H1 (cell line): ENCODE measurements around the gene LHFPL3. TPM values are rescaled to one million over a fixed set of nuclear protein-coding genes. Genes with fewer than 3 reads are reported as not detected.

Experiments
- CTCF ChIA-PET: fragments of 300-600 bp; sonication (Branson Sonifier 250); formaldehyde crosslinking; loops from one replicate; lab custom pipeline; 2021; ENCODE audit not compliant: partially characterized antibody; lab: Charles Lee
- POLR2A ChIA-PET: fragments of 300-600 bp; sonication (Branson Sonifier 250); formaldehyde crosslinking; loops from one replicate; lab custom pipeline; 2021; ENCODE audit warnings: inconsistent platforms; ENCODE audit not compliant: partially characterized antibody; lab: Charles Lee
- DNase-seq, 2 experiments: peaks; one replicate each; pipeline versions ENCODE4 v3.0.0 to v3.0.0-alpha.2; 2010 to 2022; ENCODE audit warnings: low spot score in 2 of 2, low read depth in 1 of 2, mixed read lengths in 1 of 2
- FAIRE-seq: peaks from 2 replicates; lab custom pipeline; 2011; peaks lifted over from hg19 to GRCh38; lab: Jason Lieb, UNC
- H2AFZ ChIP-seq: 2 replicates; pipeline ENCODE4 v1.8.1; 2012; ENCODE audit warnings: low read length, inconsistent platforms
- H2AK5ac ChIP-seq: 2 replicates; pipeline ENCODE4 v1.6.1; 2013; ENCODE audit warnings: low read depth, low read length
- H2BK120ac ChIP-seq: replicated peaks from 2 replicates; pipeline ENCODE3; 2013; ENCODE audit warnings: low read depth, low read length, inconsistent platforms
- H2BK12ac ChIP-seq: 2 replicates; pipeline ENCODE4 v1.6.1; 2013; ENCODE audit warnings: low read depth, low read length
- H2BK15ac ChIP-seq: 2 replicates; pipeline ENCODE4 v1.6.1; 2013; ENCODE audit warnings: low read length
- H2BK20ac ChIP-seq: 2 replicates; pipeline ENCODE4 v1.6.1; 2013; ENCODE audit warnings: low read length
- H2BK5ac ChIP-seq: 2 replicates; pipeline ENCODE4 v1.6.1; 2013; ENCODE audit warnings: low read depth, low read length
- H3K14ac ChIP-seq: 2 replicates; pipeline ENCODE4 v1.6.1; 2013; ENCODE audit warnings: inconsistent platforms; ENCODE audit not compliant: insufficient read length
- H3K18ac ChIP-seq: 2 replicates; pipeline ENCODE4 v1.6.1; 2013; ENCODE audit warnings: low read length; ENCODE audit errors: extremely low read depth
- H3K23ac ChIP-seq: 2 replicates; pipeline ENCODE4 v1.6.1; 2013; ENCODE audit warnings: inconsistent platforms; ENCODE audit not compliant: insufficient read length
- H3K23me2 ChIP-seq: 2 replicates; pipeline ENCODE4 v1.6.1; 2013; ENCODE audit warnings: low read depth, low read length
- H3K27ac ChIP-seq: 2 replicates; pipeline ENCODE4 v1.6.1; 2011; ENCODE audit warnings: low read depth, low read length, inconsistent platforms
- H3K27me3 ChIP-seq, 4 experiments: replicated peaks in 1 of 4; 1 replicate in 1 of 4; 2 replicates in 3 of 4; pipeline versions ENCODE4 v1.6.1 to v1.8.1; 2011 to 2013; ENCODE audit warnings: low read length in 3 of 4, mild to moderate bottlenecking in 3 of 4, inconsistent platforms in 2 of 4, mixed read lengths in 2 of 4, moderate library complexity in 1 of 4; ENCODE audit not compliant: control insufficient read depth in 3 of 4, insufficient read depth in 3 of 4; ENCODE audit errors: extremely low read depth in 1 of 4
- H3K36me3 ChIP-seq, 4 experiments: 2 replicates each; pipeline versions ENCODE4 v1.6.1 to v1.8.1; 2011 to 2013; ENCODE audit warnings: mild to moderate bottlenecking in 4 of 4, low read length in 3 of 4, moderate library complexity in 2 of 4, control low read depth in 1 of 4, inconsistent platforms in 1 of 4; ENCODE audit not compliant: insufficient read depth in 4 of 4, control insufficient read depth in 2 of 4
- H3K4ac ChIP-seq: replicated peaks from 2 replicates; pipeline ENCODE3; 2013; ENCODE audit warnings: low read length, low read depth, mixed read lengths, inconsistent platforms; ENCODE audit not compliant: insufficient read length
- H3K4me1 ChIP-seq, 4 experiments: replicated peaks in 1 of 4; 1 replicate in 1 of 4; 2 replicates in 3 of 4; pipeline versions ENCODE4 v1.6.1 to v1.8.1; 2011 to 2013; ENCODE audit warnings: low read length in 3 of 4, inconsistent platforms in 2 of 4, mixed read lengths in 1 of 4; ENCODE audit not compliant: insufficient read depth in 4 of 4, control insufficient read depth in 3 of 4
- H3K4me2 ChIP-seq, 2 experiments: 2 replicates each; pipeline versions ENCODE4 v1.6.1 to v1.8.1; 2011 to 2013; ENCODE audit warnings: low read depth in 2 of 2, low read length in 2 of 2, control low read depth in 1 of 2, inconsistent platforms in 1 of 2, mild to moderate bottlenecking in 1 of 2; ENCODE audit not compliant: insufficient read depth in 1 of 2
- H3K4me3 ChIP-seq, 4 experiments: fragments of 200-600, 300-600 bp in 1 of 4; sonication (generic), shearing (Covaris generic), sonication (Bioruptor Twin) in 1 of 4; 2 replicates each; pipeline versions ENCODE4 v1.5.1 to v1.8.1; 2011 to 2016; ENCODE audit warnings: low read length in 4 of 4, low read depth in 3 of 4, control low read depth in 2 of 4, inconsistent platforms in 2 of 4, mild to moderate bottlenecking in 2 of 4, mixed read lengths in 1 of 4, moderate library complexity in 1 of 4; ENCODE audit not compliant: insufficient read depth in 2 of 4; ENCODE audit errors: extremely low read depth in 1 of 4
- H3K56ac ChIP-seq: replicated peaks from 2 replicates; pipeline ENCODE3; 2013; ENCODE audit warnings: low read depth, mild to moderate bottlenecking, mixed read lengths, low read length, inconsistent platforms; ENCODE audit not compliant: insufficient read length
- H3K79me1 ChIP-seq: 2 replicates; pipeline ENCODE4 v1.6.1; 2013; ENCODE audit warnings: low read depth, low read length, control low read depth
- H3K79me2 ChIP-seq, 2 experiments: 2 replicates each; pipeline versions ENCODE4 v1.6.1 to v1.8.1; 2012 to 2013; ENCODE audit warnings: low read length in 2 of 2, mild to moderate bottlenecking in 2 of 2, inconsistent platforms in 1 of 2; ENCODE audit not compliant: insufficient read depth in 2 of 2, control insufficient read depth in 1 of 2
- H3K9ac ChIP-seq, 4 experiments: replicated peaks in 1 of 4; 1 replicate in 1 of 4; 2 replicates in 3 of 4; pipeline versions ENCODE4 v1.6.1 to v1.8.1; 2011 to 2013; ENCODE audit warnings: low read depth in 3 of 4, low read length in 3 of 4, control low read depth in 2 of 4, mild to moderate bottlenecking in 2 of 4, moderate library complexity in 2 of 4, inconsistent platforms in 1 of 4; ENCODE audit errors: extremely low read depth in 1 of 4
- H3K9me3 ChIP-seq, 2 experiments: 2 replicates each; pipeline versions ENCODE4 v1.6.1 to v1.8.1; 2012 to 2013; ENCODE audit warnings: mild to moderate bottlenecking in 2 of 2, moderate library complexity in 2 of 2, control low read depth in 1 of 2, inconsistent platforms in 1 of 2, low read depth in 1 of 2, low read length in 1 of 2, mixed read lengths in 1 of 2; ENCODE audit not compliant: insufficient read depth in 2 of 2
- H4K20me1 ChIP-seq, 2 experiments: replicated peaks in 1 of 2; 2 replicates each; pipeline versions ENCODE3 to v1.8.1; 2011 to 2013; ENCODE audit warnings: inconsistent platforms in 2 of 2, low read length in 2 of 2, mild to moderate bottlenecking in 1 of 2; ENCODE audit not compliant: insufficient read depth in 2 of 2, control insufficient read depth in 1 of 2
- H4K5ac ChIP-seq: 2 replicates; pipeline ENCODE4 v1.6.1; 2013; ENCODE audit warnings: low read length, low read depth, mixed read lengths, inconsistent platforms; ENCODE audit not compliant: insufficient read length
- H4K8ac ChIP-seq: 2 replicates; pipeline ENCODE4 v1.8.0; 2013; ENCODE audit warnings: mild to moderate bottlenecking, moderate library complexity, low read length, inconsistent platforms; ENCODE audit not compliant: insufficient read depth; ENCODE audit errors: extremely low read depth
- H4K91ac ChIP-seq: replicated peaks from 2 replicates; pipeline ENCODE3; 2013; ENCODE audit warnings: low read length, mixed read lengths, inconsistent platforms; ENCODE audit not compliant: insufficient read length
- RAD21 ChIP-seq, 2 experiments: IDR thresholded peaks in 1 of 2; conservative IDR thresholded peaks in 1 of 2; 2 replicates each; pipeline ENCODE4 v1.6.1; 2011; ENCODE audit warnings: low read depth in 2 of 2, low read length in 2 of 2, improper control_type of control experiment in 1 of 2, inconsistent platforms in 1 of 2, mild to moderate bottlenecking in 1 of 2, moderate library complexity in 1 of 2
- YY1 ChIP-seq: IDR thresholded peaks from 2 replicates; pipeline ENCODE4 v1.6.1; 2011; ENCODE audit warnings: low read depth, mild to moderate bottlenecking, low read length
- WGBS, 2 experiments: shearing (Covaris generic) in 1 of 2; methylation state at CpG; one replicate each; pipeline versions ENCODE4 v1.1.6 to v1.1.7; 2013 to 2015; ENCODE audit warnings: low lambda C conversion rate in 2 of 2, mixed read lengths in 2 of 2, inconsistent platforms in 1 of 2, low coverage in 1 of 2, missing lambda C conversion rate in 1 of 2; ENCODE audit not compliant: insufficient replicate concordance in 2 of 2, insufficient coverage in 1 of 2, insufficient read length in 1 of 2; ENCODE audit errors: extremely low coverage in 1 of 2, missing lambda C conversion rate in 1 of 2; 5-methylcytosine and 5-hydroxymethylcytosine counted together
- polyA plus RNA-seq, 7 experiments: library from polyadenylated mRNA; depleted of rRNA in 3 of 7; stranded (reverse) in 5 of 7; unstranded in 2 of 7; fragments of >200 nt in 5 of 7; fragments of 200-250 nt in 2 of 7; gene quantifications; 1 replicate in 5 of 7; 2 replicates in 1 of 7; 4 replicates in 1 of 7; pipeline versions ENCODE4 v1.2.1 to v1.2.3, GENCODE V29; 2011 to 2013; ENCODE audit warnings: missing spikeins in 2 of 7, mixed read lengths in 2 of 7
- total RNA-seq: library from RNA; stranded (reverse); fragmentation: NEBNext Ultra II Directional; extraction: Animal tissue kit (Norgen Biotek cat#: 25700); gene quantifications from 2 replicates; pipeline ENCODE4 v1.2.1, GENCODE V29; 2021

LHFPL3 gene
- total and polyA plus RNA-seq, 2 of the 8 experiments (the other 6 are each of a cell fraction or from before 2014, with no cell fraction given): 0.24 to 0.50 TPM

DNA sequence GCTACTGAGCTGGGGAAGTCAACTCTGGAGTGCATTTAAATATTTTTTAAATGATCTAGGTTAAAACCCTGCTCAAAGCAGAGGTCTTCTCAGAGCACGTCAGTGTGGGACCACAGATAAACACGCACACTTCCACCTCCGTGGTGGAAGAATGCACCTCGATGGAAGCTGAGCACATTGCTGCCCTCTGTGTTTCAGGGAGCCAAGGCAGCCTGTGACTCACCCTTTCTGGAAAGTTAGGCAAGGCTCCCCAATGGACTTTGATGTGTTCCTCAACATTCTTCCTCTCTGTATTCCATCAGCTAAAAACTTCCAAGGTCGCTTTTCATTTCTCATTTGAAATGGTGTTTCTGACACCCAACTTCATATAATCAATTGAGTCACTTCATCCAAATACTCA, 514.8 kb downstream of the LHFPL3 start:
- Histone ChIP-seq H3K4ac (no peak overlapping the region), H3K79me2 (no peaks in the 10 kb centered on the region), H2BK12ac (no peak overlapping the region), H3K4me1 (peaks cover 0 to 2% (median 0%) of the 10 kb centered on the region in 4 experiments; a peak in 1 of 7 replicates), H2AK5ac (no peak overlapping the region), H3K36me3 (no peaks in the 10 kb centered on the region), H3K4me3 (no peak overlapping the region), H3K14ac (no peak overlapping the region), H2BK20ac (no peak overlapping the region), H3K9me3 (no peaks in the 10 kb centered on the region), H4K91ac (no peak overlapping the region), H3K79me1 (no peaks in the 10 kb centered on the region), H2AFZ (no peak overlapping the region), H3K4me2 (no peak overlapping the region), H3K18ac (no peak overlapping the region), H2BK5ac (no peak overlapping the region), H3K56ac (no peak overlapping the region), H2BK120ac (no peak overlapping the region), H3K23me2 (no peaks in the 10 kb centered on the region), H4K8ac (no peak overlapping the region), H4K20me1 (no peaks in the 10 kb centered on the region), H2BK15ac (no peak overlapping the region), H4K5ac (no peak overlapping the region), H3K9ac (no peak overlapping the region), H3K27ac (no peak overlapping the region), H3K23ac (no peak overlapping the region), H3K27me3 (no peaks in the 10 kb centered on the region)
- DNase-seq: no peak
- WGBS, 2 experiments: 91% methylated on average over 5 of the region's 5 CpGs; no CpG with 5 or more reads in 1 of the 2 experiments
- no peak for FAIRE-seq
- POLR2A ChIA-PET: no interaction called here
- CTCF ChIA-PET: interaction anchor here (0.9 to 2.5 kb wide), 4 partner anchors 11 to 200 kb away, joined by 3 to 6 read pairs (median 3); no protein-coding TSS in a partner anchor
- TF ChIP-seq RAD21 (IDR thresholded peaks at IDR 0.05 in 1 of 2, conservative IDR thresholded peaks at IDR 0.05 in 1 of 2; ENCODE audit: low read depth in 2 of 2, low read length in 2 of 2) (peak in 1 of 2 experiments; percentile 8; a peak in 1 of 4 replicates), YY1 (no peak)
